Naive B cell (primary cell): ENCODE data around the gene OTULIN. TPM values are rescaled to one million over a fixed set of nuclear protein-coding genes. Genes with fewer than 3 reads are reported as not detected.
A peak's percentile ranks its signal among the peaks of the same experiment; 100 is the strongest.

Source experiments
- ATAC-seq, 2 donors: fragments of 150-1000 bp; cut with Tn5 transposase; 2 replicates each; pipeline ENCODE4 v1.10.0; 2021; ENCODE audit warnings: low read depth in 2 of 2, mild to moderate bottlenecking in 2 of 2, moderate library complexity in 2 of 2
- DNase-seq: peaks from one replicate; pipeline ENCODE4 v3.0.0; 2022
- H3K27ac Mint-ChIP-seq, 6 donors: one replicate each; pipeline ENCODE4 v1.8.0; 2020 to 2022; ENCODE audit warnings: mild to moderate bottlenecking in 6 of 6, mixed read lengths in 6 of 6, moderate library complexity in 5 of 6, inconsistent platforms in 2 of 6
- H3K27me3 Mint-ChIP-seq, 3 donors: one replicate each; pipeline ENCODE4 v1.8.0; 2021 to 2022; ENCODE audit warnings: mixed read lengths in 3 of 3, mild to moderate bottlenecking in 1 of 3
- H3K36me3 Mint-ChIP-seq, 2 donors: one replicate each; pipeline ENCODE4 v1.8.0; 2020 to 2022; ENCODE audit warnings: mixed read lengths in 2 of 2, inconsistent platforms in 1 of 2, mild to moderate bottlenecking in 1 of 2
- H3K4me1 Mint-ChIP-seq, 3 donors: one replicate each; pipeline ENCODE4 v1.8.0; 2020 to 2022; ENCODE audit warnings: mixed read lengths in 3 of 3, inconsistent platforms in 1 of 3, mild to moderate bottlenecking in 1 of 3, moderate library complexity in 1 of 3
- H3K4me3 Mint-ChIP-seq, 8 donors: one replicate each; pipeline ENCODE4 v1.8.0; 2020 to 2022; ENCODE audit warnings: mild to moderate bottlenecking in 8 of 8, mixed read lengths in 8 of 8, moderate library complexity in 8 of 8, inconsistent platforms in 2 of 8
- H3K9me3 Mint-ChIP-seq, 7 donors: one replicate each; pipeline ENCODE4 v1.8.0; 2020 to 2022; ENCODE audit warnings: mixed read lengths in 7 of 7, mild to moderate bottlenecking in 5 of 7, inconsistent platforms in 2 of 7, moderate library complexity in 1 of 7
- polyA plus RNA-seq, 6 donors: library from polyadenylated mRNA; unstranded; fragments of 300-500 nt; fragmentation: Illumina TruSeq; gene quantifications; one replicate each; pipeline ENCODE4 v1.2.3, GENCODE V29; 2021; ENCODE audit warnings: low read depth in 6 of 6

The OTULIN gene
- polyA plus RNA-seq, 6 donors from 2014 or later: 9.4 to 27.8 (median 19.1) TPM

GRCh38 chr5:14721990-14722656, 57.6 kb downstream of the OTULIN start:
- no peaks in the 10 kb centered on the region for H3K27me3 Mint-ChIP-seq
- no peak for DNase-seq
- no peak overlapping the region for H3K27ac Mint-ChIP-seq
- no peak overlapping the region for H3K4me3 Mint-ChIP-seq
- H3K4me1 Mint-ChIP-seq: peaks cover 0 to 9% (median 7%) of the 10 kb centered on the region in 3 donors
- no peak for ATAC-seq
- peaks cover 0 to 5% of the 10 kb centered on the region in 2 donors for H3K36me3 Mint-ChIP-seq
- H3K9me3 Mint-ChIP-seq: no peaks in the 10 kb centered on the region

DNA sequence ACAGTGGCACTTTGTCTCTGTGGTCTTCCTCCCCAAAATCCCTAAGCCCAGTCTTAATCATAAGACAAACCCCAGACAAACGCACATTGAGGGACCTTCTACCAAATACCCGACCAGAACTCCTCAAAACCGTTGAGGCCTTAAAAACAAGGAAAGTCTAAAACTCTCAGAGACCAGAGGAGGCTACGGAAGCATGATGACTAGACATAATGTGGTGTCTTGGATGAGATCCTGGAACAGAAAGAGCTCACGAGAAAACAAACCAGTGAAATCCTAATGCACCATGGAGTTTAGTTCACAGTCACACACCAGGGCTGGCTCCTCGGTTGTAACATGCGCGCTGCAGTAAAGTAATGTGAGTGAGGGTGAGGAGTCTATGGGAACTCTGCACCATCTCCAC, 58.4 kb downstream of the OTULIN start:
- no peak overlapping the region for H3K4me3 Mint-ChIP-seq
- H3K36me3 Mint-ChIP-seq: no peaks in the 10 kb centered on the region
- no peaks in the 10 kb centered on the region for H3K27me3 Mint-ChIP-seq
- H3K9me3 Mint-ChIP-seq: no peaks in the 10 kb centered on the region
- DNase-seq (no peak), ATAC-seq (no peak)
- H3K27ac Mint-ChIP-seq: no peak overlapping the region
- peaks cover 0 to 14% (median 7%) of the 10 kb centered on the region in 3 donors for H3K4me1 Mint-ChIP-seq

DNA sequence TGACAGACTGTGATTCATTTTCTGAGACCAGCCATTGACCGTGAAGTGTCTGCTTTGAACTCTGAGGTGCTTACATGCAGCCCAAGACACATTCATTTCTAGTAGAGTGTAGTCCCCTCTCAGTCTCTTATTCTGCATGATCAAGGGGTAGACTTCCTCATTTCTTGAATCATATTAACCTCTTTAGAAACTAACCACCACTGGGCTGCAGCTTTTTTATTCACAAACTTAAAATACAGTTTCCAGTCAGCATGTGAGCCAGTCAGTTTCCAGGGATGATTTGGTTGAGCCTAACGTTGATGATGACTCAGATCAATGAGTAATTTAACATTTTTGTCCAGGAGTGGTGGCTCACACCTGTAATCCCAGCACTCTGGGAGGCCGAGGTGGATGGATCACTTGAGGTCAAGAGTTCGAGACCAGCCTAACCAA, 59.2 kb downstream of the OTULIN start:
- Mint-ChIP-seq H3K4me1 (peaks cover 0 to 13% (median 5%) of the 10 kb centered on the region in 3 donors), H3K9me3 (no peaks in the 10 kb centered on the region), H3K4me3 (no peak overlapping the region), H3K36me3 (no peaks in the 10 kb centered on the region), H3K27me3 (no peaks in the 10 kb centered on the region), H3K27ac (peak overlapping the region in 1 of 6 donors; percentile 22)
- ATAC-seq: peak in 1 of 2 donors; percentile 21
- no peak for DNase-seq

DNA sequence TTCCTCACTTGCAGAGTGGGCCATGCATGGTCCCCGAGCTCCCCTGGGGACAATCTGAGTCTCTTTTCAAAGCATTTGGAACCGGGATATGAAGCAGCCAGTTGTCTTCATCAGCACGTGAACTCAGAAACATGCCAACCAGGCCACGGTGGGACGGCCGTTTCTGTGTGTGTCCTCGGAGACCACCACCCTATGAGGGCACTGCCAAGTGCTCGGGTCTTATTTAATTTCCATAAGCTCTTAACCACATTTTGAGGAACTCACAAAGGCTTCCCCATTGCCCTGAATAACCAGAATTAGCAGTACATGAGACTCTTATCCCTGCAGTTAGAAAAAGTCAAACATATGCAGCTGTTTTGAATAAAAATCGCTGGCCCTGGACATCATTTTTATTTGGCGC, 60.1 kb downstream of the OTULIN start:
- peak overlapping the region in 2 of 6 donors; percentile 20 to 22 for H3K27ac Mint-ChIP-seq
- ATAC-seq: peak in 1 of 2 donors; percentile 23

DNA sequence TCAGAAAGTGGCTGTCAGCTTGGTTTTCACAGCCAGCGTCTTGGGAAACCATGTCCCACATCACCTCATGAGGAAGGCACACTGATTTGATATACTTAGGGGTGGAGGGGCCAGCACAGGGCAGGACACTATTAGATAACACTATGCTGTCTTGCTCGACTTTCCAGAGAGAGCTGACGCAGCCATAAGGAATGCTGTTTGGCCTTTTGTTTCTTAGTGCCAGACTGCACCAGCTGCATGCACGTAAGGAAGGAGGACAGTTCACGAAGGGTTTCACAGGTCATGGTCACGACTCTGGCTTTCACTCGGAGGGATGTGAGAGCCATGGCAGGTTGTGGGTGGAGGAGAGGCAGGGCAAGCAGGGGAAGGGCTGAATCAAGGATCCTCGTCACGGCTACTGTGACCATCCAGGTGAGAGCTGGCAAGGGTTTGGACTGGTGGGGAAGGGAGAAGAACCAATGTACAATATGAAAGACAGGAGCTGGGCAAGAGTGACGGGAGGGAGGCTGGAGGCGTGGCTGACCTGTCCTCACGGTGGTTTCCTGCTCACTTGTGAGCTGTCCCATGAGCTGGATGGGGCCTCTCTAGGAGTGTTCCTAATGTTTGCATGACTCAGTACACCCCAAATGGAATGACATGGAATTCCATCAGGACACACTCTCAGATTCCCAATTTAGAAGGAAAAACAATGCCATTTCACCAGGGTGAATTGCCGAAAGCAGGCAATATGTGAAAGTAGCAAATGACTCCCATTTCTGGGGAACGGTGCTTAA, 61.7 kb downstream of the OTULIN start:
- DNase-seq (no peak), ATAC-seq (no peak)
- H3K36me3 Mint-ChIP-seq: no peaks in the 10 kb centered on the region
- H3K4me1 Mint-ChIP-seq: peaks cover 0 to 12% (median 3%) of the 10 kb centered on the region in 3 donors
- no peaks in the 10 kb centered on the region for H3K27me3 Mint-ChIP-seq
- no peak overlapping the region for H3K4me3 Mint-ChIP-seq
- H3K9me3 Mint-ChIP-seq: no peaks in the 10 kb centered on the region
- no peak overlapping the region for H3K27ac Mint-ChIP-seq

More for the DNA sequence above, 60.1 kb downstream of the OTULIN start:
- H3K36me3 Mint-ChIP-seq: no peaks in the 10 kb centered on the region
- no peak for DNase-seq
- H3K27me3 Mint-ChIP-seq: no peaks in the 10 kb centered on the region
- H3K9me3 Mint-ChIP-seq: no peaks in the 10 kb centered on the region
- no peak overlapping the region for H3K4me3 Mint-ChIP-seq
- peaks cover 0 to 12% (median 3%) of the 10 kb centered on the region in 3 donors for H3K4me1 Mint-ChIP-seq

DNA sequence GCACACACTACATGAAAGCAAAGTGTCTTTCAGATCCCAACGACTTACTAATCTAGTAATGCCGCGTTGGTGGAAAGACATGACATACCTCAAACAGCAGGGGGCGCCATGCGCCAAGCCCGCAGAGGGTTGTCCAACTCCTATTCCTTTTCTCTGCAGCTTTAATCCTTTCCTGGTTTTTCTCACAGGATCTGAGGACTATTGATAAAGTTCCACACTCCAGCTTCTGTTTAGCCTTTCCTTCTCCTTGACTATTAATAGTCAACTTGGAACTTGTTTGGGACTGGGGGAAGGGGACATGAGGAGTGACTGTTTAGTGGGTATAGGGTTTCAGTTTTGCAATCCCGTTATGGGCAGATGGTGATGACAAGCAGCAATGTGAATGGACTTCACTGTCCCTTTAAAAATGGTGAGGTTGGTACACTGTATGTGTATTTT, 62.9 kb downstream of the OTULIN start:
- Mint-ChIP-seq H3K27ac (no peak overlapping the region), H3K4me1 (peaks cover 0 to 12% (median 3%) of the 10 kb centered on the region in 3 donors), H3K36me3 (no peaks in the 10 kb centered on the region), H3K9me3 (no peaks in the 10 kb centered on the region), H3K27me3 (no peaks in the 10 kb centered on the region), H3K4me3 (no peak overlapping the region)
- ATAC-seq: peak; percentile 45 to 66
- DNase-seq: peak; percentile 55

GRCh38 chr5:14727928-14728458, 63.5 kb downstream of the OTULIN start:
- peak overlapping the region in 1 of 6 donors; percentile 6 for H3K27ac Mint-ChIP-seq
- ATAC-seq (no peak), DNase-seq (no peak)
- no peaks in the 10 kb centered on the region for H3K9me3 Mint-ChIP-seq
- H3K4me1 Mint-ChIP-seq: peaks cover 0 to 12% (median 3%) of the 10 kb centered on the region in 3 donors
- no peaks in the 10 kb centered on the region for H3K36me3 Mint-ChIP-seq
- no peak overlapping the region for H3K4me3 Mint-ChIP-seq
- no peaks in the 10 kb centered on the region for H3K27me3 Mint-ChIP-seq

- H3K27me3 Mint-ChIP-seq: no peaks in the 10 kb centered on the region
- ATAC-seq: no peak
- no peaks in the 10 kb centered on the region for H3K36me3 Mint-ChIP-seq
- no peak for DNase-seq
- H3K4me1 Mint-ChIP-seq: peaks cover 0 to 12% (median 3%) of the 10 kb centered on the region in 3 donors
- H3K4me3 Mint-ChIP-seq: no peak overlapping the region
- no peaks in the 10 kb centered on the region for H3K9me3 Mint-ChIP-seq
- no peak overlapping the region for H3K27ac Mint-ChIP-seq
Observed at GRCh38 chr5:14728459-14728938, 64.0 kb downstream of the OTULIN start.

- Mint-ChIP-seq H3K9me3 (no peaks in the 10 kb centered on the region), H3K4me3 (no peak overlapping the region), H3K4me1 (peaks cover 0 to 10% (median 3%) of the 10 kb centered on the region in 3 donors), H3K36me3 (peaks cover 3 to 10% of the 10 kb centered on the region in 2 donors), H3K27me3 (no peaks in the 10 kb centered on the region), H3K27ac (peak overlapping the region in 1 of 6 donors; percentile 31)
- ATAC-seq (no peak), DNase-seq (no peak)
Observed at GRCh38 chr5:14729448-14730385, 65.2 kb downstream of the OTULIN start.

GRCh38 chr5:14730466-14730865, 65.9 kb downstream of the OTULIN start:
- ATAC-seq: no peak

GRCh38 chr5:14730881-14731280, 66.4 kb downstream of the OTULIN start:
- peaks cover 0 to 5% (median 3%) of the 10 kb centered on the region in 3 donors for H3K4me1 Mint-ChIP-seq

More at GRCh38 chr5:14730466-14730865, 65.9 kb downstream of the OTULIN start:
- DNase-seq: no peak
- no peaks in the 10 kb centered on the region for H3K9me3 Mint-ChIP-seq
- H3K27me3 Mint-ChIP-seq: no peaks in the 10 kb centered on the region
- H3K4me3 Mint-ChIP-seq: no peak overlapping the region
- H3K4me1 Mint-ChIP-seq: peaks cover 0 to 5% (median 3%) of the 10 kb centered on the region in 3 donors
- H3K27ac Mint-ChIP-seq: peak overlapping the region in 1 of 6 donors; percentile 54
- H3K36me3 Mint-ChIP-seq: peaks cover 8 to 11% of the 10 kb centered on the region in 2 donors

GRCh38 chr5:14732991-14733390, 68.5 kb downstream of the OTULIN start:
- no peak overlapping the region for H3K4me3 Mint-ChIP-seq
- DNase-seq (no peak), ATAC-seq (no peak)
- H3K27ac Mint-ChIP-seq: peak overlapping the region in 1 of 6 donors; percentile 78
- H3K4me1 Mint-ChIP-seq: no peaks in the 10 kb centered on the region
- H3K36me3 Mint-ChIP-seq: peaks cover 11 to 19% of the 10 kb centered on the region in 2 donors
- no peaks in the 10 kb centered on the region for H3K9me3 Mint-ChIP-seq
- no peaks in the 10 kb centered on the region for H3K27me3 Mint-ChIP-seq

More at GRCh38 chr5:14730881-14731280, 66.4 kb downstream of the OTULIN start:
- no peaks in the 10 kb centered on the region for H3K9me3 Mint-ChIP-seq
- H3K27me3 Mint-ChIP-seq: no peaks in the 10 kb centered on the region
- no peak for ATAC-seq
- peaks cover 8 to 11% of the 10 kb centered on the region in 2 donors for H3K36me3 Mint-ChIP-seq
- H3K27ac Mint-ChIP-seq: peak overlapping the region in 2 of 6 donors; percentile 34 to 54
- no peak for DNase-seq
- H3K4me3 Mint-ChIP-seq: no peak overlapping the region
